ENCODE data around the gene RRP8.

DNA sequence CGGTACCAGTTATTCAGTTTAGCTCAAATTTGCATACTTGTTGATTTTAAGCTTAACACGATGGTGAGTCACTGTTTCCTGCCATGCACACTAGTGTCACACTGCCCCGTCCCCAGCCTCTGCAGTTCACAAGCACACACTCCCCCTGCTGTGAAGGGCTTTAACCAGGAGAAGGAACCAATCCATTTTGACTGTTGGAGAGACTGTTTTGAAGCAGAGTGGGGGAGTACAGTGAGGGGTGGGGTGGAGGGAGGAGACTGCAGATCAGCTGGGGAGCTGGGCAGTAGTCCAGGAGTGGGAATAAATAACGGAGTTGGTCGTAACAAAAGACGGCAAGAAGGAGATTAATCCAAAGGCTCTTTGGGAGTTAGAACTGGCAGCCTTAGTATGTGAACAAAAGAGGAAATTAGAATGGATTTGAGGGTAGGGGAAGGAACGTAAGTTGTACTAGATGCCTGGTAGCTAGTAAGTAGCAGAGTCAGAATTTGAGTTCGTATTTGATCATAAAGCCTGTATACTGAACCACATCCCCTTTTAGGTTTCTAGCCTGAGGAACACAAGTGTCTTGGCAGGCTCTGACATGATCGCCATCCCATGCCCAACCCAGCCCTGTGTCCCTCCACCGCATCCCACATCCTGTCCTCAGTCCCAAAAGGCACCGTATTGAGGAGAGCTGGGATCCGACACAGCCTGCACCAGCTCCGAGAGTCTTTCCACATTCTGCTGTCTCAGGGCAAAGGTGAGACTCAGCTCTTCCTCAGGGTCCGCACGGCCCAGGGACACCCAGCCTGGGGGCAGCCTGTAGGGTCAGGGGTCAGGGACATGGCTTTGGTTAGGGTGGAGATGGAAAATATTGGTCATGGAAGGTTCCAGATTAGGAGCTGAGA, 14.9 kb upstream of the RRP8 start:
- no peak for TF ChIP-seq POLR2A (IDR thresholded peaks at IDR 0.05; ENCODE audit: low read depth, low read length)
- TF ChIP-seq TAF1 (IDR thresholded peaks at IDR 0.05; ENCODE audit: borderline replicate concordance, low read depth, low read length), result no peak
- no peak for TF ChIP-seq POLR2AphosphoS5 (IDR thresholded peaks at IDR 0.05; ENCODE audit: low read depth, low read length)
